Psoas muscle (tissue), 8 donors: ENCODE measurements around the gene DOHH. TPM values are rescaled to one million over a fixed set of nuclear protein-coding genes. Genes with fewer than 3 reads are reported as not detected.

Experiments used
- ATAC-seq, 4 donors: fragments of 200-7000 bp; cut with Tn5 transposase; one replicate each; pipeline ENCODE4 v1.9.1; 2020; ENCODE audit warnings: moderate library complexity in 3 of 4, mild to moderate bottlenecking in 2 of 4
- DNase-seq, 2 donors: peaks; one replicate each; pipeline ENCODE4 v3.0.0-alpha.2; 2020
- H3K27ac ChIP-seq: fragments of 200-600 bp; one replicate; pipeline ENCODE4 v1.8.0; 2022
- H3K27me3 ChIP-seq, 3 donors: fragments of 200-600 bp in 1 of 3; one replicate each; pipeline versions ENCODE4 v1.6.1 to v1.8.0; 2013 to 2022; ENCODE audit warnings: low read length in 2 of 3, mild to moderate bottlenecking in 2 of 3, moderate library complexity in 1 of 3; ENCODE audit not compliant: insufficient read depth in 3 of 3
- H3K36me3 ChIP-seq, 2 donors: fragments of 200-600 bp in 1 of 2; one replicate each; pipeline versions ENCODE4 v1.6.1 to v1.8.0; 2013 to 2022; ENCODE audit warnings: low read depth in 1 of 2, mild to moderate bottlenecking in 1 of 2, moderate library complexity in 1 of 2; ENCODE audit not compliant: insufficient read depth in 1 of 2
- H3K4me1 ChIP-seq: fragments of 200-600 bp; one replicate; pipeline ENCODE4 v1.8.0; 2022
- H3K4me3 ChIP-seq: fragments of 200-600 bp; one replicate; pipeline ENCODE4 v1.8.0; 2022; ENCODE audit warnings: mild to moderate bottlenecking
- H3K9me3 ChIP-seq: fragments of 200-600 bp; one replicate; pipeline ENCODE4 v1.8.0; 2022
- WGBS, 3 donors: extraction: QIAGEN DNeasy Blood & Tissue Kit; methylation state at CpG; one replicate each; pipeline versions ENCODE4 v1.1.6 to v1.1.7; 2013; 5-methylcytosine and 5-hydroxymethylcytosine counted together
- intact Hi-C, 2 donors: fragments of 100-400 bp; cut with DNase I; formaldehyde crosslinking; loops; one replicate each; pipeline versions ENCODE4 v1.11.0 to v1.14.2; 2022
- polyA plus RNA-seq, 3 donors: library from polyadenylated mRNA; stranded (reverse); fragments of 200-250 nt; gene quantifications; one replicate each; pipeline ENCODE4 v1.2.3, GENCODE V29; 2013
- total RNA-seq, 4 donors: library from RNA; stranded (reverse); fragmentation: NEBNext Ultra II Directional in 2 of 4; extraction: Animal tissue kit (Norgen Biotek cat#: 25700) in 2 of 4; gene quantifications; one replicate each; pipeline versions ENCODE4 v1.2.1 to v1.2.4, GENCODE V29; 2021 to 2023
- TF ChIP-seq, protein P1 (sequence below): fragments of 200-600 bp; IDR thresholded peaks from one replicate; pipeline ENCODE4 v1.8.0; 2022; ENCODE audit warnings: antibody characterized with exemption
- donor health status: healthy with polysubstance abuse.
- donor health status: DM: no; HTN: no; CAD: no; lungs with moderate emphysema.
- donor health status: Bipolar disorder and iron deficiency.
- donor health status: healthy.
- donor health status: DM: yes; HTN: yes; CAD: no.
- donor health status: DM: no; HTN: no; CAD: no.
- donor health status: DM: no; HTN: no; CAD: no.
- donor health status: DM: yes; HTN: yes; CAD: no.

Gene DOHH
- total and polyA plus RNA-seq, 7 donors: 11.5 to 54.3 (median 21.8) TPM

DNA sequence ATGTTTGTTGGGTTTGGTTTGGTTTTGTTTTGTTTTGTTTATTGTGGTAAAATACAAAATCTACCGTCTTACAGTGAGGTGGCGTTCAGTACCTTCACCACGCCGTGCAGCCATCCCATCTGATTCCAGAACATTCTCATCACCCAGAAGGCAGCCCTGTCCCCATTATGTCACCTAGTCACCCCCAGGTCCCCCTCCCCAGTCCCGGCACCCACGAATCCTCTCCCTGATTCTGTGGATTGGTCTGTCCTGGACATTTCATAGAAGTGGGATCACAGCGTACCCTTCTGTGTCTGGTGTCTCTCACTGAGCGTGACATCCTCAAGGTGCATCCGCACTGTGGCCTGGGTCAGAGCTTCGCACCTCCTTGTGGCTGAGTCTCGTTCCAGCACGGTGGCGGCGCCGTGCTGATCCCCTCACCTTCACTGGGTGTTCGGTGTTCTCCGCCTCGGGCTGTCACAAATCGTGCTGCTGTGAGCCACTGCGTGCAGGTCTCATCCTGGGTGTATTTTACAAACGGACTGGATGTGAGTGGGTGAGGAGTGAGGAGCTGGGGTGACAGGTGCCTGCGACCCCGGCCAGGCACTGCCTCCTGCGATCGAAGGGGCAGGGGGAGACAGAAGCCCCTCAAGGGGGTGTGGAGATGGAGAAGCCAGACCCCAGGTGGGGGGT, 37.9 kb upstream of the DOHH start:
- TF ChIP-seq, protein P1, sequence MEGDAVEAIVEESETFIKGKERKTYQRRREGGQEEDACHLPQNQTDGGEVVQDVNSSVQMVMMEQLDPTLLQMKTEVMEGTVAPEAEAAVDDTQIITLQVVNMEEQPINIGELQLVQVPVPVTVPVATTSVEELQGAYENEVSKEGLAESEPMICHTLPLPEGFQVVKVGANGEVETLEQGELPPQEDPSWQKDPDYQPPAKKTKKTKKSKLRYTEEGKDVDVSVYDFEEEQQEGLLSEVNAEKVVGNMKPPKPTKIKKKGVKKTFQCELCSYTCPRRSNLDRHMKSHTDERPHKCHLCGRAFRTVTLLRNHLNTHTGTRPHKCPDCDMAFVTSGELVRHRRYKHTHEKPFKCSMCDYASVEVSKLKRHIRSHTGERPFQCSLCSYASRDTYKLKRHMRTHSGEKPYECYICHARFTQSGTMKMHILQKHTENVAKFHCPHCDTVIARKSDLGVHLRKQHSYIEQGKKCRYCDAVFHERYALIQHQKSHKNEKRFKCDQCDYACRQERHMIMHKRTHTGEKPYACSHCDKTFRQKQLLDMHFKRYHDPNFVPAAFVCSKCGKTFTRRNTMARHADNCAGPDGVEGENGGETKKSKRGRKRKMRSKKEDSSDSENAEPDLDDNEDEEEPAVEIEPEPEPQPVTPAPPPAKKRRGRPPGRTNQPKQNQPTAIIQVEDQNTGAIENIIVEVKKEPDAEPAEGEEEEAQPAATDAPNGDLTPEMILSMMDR: no peak
- ATAC-seq (no peak), DNase-seq (no peak)
- intact Hi-C loops: no loop called here
- H3K36me3 ChIP-seq: peaks cover 3 to 34% of the 10 kb centered on the region in 2 donors
- H3K4me3 ChIP-seq: no peak overlapping the region
- no peak overlapping the region for H3K27ac ChIP-seq
- no peaks in the 10 kb centered on the region for H3K9me3 ChIP-seq
- H3K4me1 ChIP-seq: no peaks in the 10 kb centered on the region
- no peaks in the 10 kb centered on the region for H3K27me3 ChIP-seq
- WGBS, 3 donors: 80 to 87% (median 81%) methylated on average over 22 to 25 of the region's 25 CpGs

DNA sequence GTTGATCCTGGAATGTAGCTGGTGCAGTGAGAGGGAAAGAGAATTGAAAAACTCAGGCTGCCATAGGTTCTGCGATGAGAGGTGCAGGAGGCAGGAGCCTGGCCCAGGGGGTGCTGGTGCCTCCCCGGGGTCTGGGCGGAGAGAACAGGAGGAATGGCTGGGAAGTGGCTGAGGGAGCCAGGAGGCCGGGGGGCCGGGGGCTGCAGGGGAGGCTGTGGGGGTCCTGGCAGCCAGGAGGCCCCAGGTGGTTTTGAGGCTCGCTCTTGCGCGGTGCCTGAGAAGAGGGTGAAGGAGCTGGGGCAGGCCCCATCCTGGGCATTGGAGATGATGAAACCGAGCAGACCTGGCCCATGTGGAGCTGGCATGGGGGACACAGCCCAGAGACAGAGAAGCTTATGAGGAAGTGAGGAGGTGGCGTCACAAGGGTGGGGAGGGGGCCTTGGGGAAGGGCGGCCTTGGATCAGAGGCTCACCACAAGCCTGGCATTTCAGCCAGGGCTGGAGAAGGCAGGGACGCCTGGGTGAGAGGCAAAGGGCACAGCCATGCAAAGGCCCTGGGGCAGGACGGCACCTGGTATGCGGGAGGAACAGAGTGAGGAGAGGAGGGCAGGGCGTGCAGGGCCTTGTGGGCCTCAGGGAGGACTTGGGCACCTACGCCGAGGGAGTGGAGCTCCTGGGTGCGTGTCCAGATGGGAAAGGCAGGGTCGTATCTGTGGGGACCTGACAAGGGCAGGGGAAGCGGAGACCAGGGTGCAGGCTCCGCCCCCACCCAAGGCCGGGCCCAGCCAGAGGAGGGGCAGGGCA, 37.2 kb upstream of the DOHH start:
- ATAC-seq: peak in 3 of 4 donors; percentile 12 to 29 (median 20)
- TF ChIP-seq, protein P1: no peak
- DNase-seq: no peak
- H3K27ac ChIP-seq: no peak overlapping the region
- no peaks in the 10 kb centered on the region for H3K27me3 ChIP-seq
- no peaks in the 10 kb centered on the region for H3K4me1 ChIP-seq
- H3K4me3 ChIP-seq: no peak overlapping the region
- no peaks in the 10 kb centered on the region for H3K9me3 ChIP-seq
- WGBS, 3 donors: 83 to 89% (median 88%) methylated on average over 20 to 22 of the region's 22 CpGs
- intact Hi-C loops: no loop called here
- peaks cover 3 to 42% of the 10 kb centered on the region in 2 donors for H3K36me3 ChIP-seq

DNA sequence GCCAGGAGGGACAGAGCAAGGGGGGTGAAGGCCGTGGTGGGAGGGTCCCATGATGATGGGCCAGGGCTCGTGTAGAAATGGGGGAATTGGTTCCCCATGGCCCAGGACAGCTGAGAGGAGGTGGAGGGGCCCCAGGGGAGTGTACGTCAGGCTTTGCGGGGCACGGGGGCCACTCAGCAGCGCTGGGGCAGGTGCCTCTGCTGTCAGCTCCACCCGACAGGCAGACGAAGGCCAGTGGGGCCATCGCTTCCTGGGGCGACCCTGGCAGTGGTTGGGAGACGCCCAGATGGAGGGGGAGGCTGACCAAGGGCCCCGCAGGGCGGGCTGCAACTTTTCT, 36.6 kb upstream of the DOHH start:
- WGBS, 3 donors: 65 to 73% (median 71%) methylated on average over 13 of the region's 13 CpGs
- ATAC-seq (peak in 2 of 4 donors; percentile 3 to 11), DNase-seq (no peak)
- TF ChIP-seq, protein P1: no peak
- H3K4me3 ChIP-seq: no peak overlapping the region
- H3K4me1 ChIP-seq: no peaks in the 10 kb centered on the region
- H3K27ac ChIP-seq: no peak overlapping the region
- intact Hi-C loops: no loop called here
- H3K9me3 ChIP-seq: no peaks in the 10 kb centered on the region
- no peaks in the 10 kb centered on the region for H3K27me3 ChIP-seq
- peaks cover 3 to 47% of the 10 kb centered on the region in 2 donors for H3K36me3 ChIP-seq

DNA sequence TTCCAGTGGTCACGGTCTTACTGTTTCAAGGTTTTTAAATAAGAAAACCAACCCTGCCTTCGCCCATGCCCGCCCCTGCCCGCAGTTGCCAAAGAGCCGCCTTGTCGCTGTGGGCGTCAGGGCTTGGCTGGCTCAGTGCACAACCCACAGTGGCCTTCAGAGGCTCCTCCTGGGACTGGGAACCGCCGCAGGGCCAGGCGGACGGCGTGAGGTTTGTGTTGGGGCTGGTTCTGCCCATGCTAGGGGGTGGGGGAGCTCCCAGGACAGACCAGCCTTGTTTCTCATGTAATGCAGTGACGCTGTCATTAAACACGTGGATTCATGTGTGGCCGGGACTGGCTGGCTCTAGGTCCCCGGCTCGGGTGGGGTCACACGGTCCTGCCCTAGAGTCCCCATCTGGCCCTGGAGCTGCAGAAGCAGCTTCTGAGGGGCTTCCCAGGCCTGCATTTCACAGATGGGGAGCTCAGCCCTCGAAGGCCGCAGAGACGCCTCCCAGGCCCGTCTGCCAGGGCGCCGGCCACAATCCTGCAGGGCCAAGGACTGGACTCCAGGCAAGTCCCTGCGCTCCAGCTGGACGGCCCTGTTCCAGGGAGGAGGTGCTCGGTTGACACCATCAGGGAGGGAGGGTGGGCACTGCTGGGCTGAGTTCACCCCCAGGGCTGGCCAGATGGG, 36.1 kb upstream of the DOHH start:
- no peaks in the 10 kb centered on the region for H3K9me3 ChIP-seq
- DNase-seq (peak; percentile 53 to 78), ATAC-seq (peak in 2 of 4 donors; percentile 13 to 18)
- peaks cover 3 to 52% of the 10 kb centered on the region in 2 donors for H3K36me3 ChIP-seq
- no peaks in the 10 kb centered on the region for H3K4me1 ChIP-seq
- intact Hi-C loops: no loop called here
- H3K27me3 ChIP-seq: no peaks in the 10 kb centered on the region
- TF ChIP-seq, protein P1: no peak
- H3K4me3 ChIP-seq: no peak overlapping the region
- 64 to 69% (median 68%) methylated on average over 26 to 27 of the region's 27 CpGs for WGBS, 3 donors
- H3K27ac ChIP-seq: no peak overlapping the region
